K562 (cell line): Measurements from ENCODE around the gene FGFRL1. TPM values are rescaled to one million over a fixed set of nuclear protein-coding genes. Genes with fewer than 3 reads are reported as not detected.

ENCODE experiments used
- ATF1 ChIP-seq, 2 experiments: fragments of 450-650 bp in 1 of 2; IDR thresholded peaks; 2 replicates each; pipeline ENCODE4 v1.6.1; 2016; ENCODE audit warnings: missing compliant biosample characterization in 1 of 2, missing genetic modification characterization in 1 of 2
- BHLHE40 ChIP-seq: IDR thresholded peaks from 2 replicates; pipeline ENCODE4 v1.6.1; 2011; ENCODE audit warnings: low read length, improper control_type of control experiment
- CREB1 ChIP-seq, 2 experiments: sonication (generic) in 1 of 2; formaldehyde crosslinking in 1 of 2; IDR thresholded peaks; 2 replicates each; pipeline versions ENCODE4 v1.6.1 to v1.8.0; 2012 to 2022; ENCODE audit warnings: inconsistent platforms in 1 of 2, mild to moderate bottlenecking in 1 of 2, missing genetic modification reagents in 1 of 2, moderate library complexity in 1 of 2
- CSDE1 ChIP-seq, 2 experiments: fragments of 450-650 bp; IDR thresholded peaks; 2 replicates each; pipeline ENCODE4 v1.6.1; 2016; ENCODE audit warnings: mild to moderate bottlenecking in 1 of 2
- CTBP1 ChIP-seq: fragments of 450-650 bp; IDR thresholded peaks from 2 replicates; pipeline ENCODE4 v1.6.1; 2016; ENCODE audit warnings: borderline replicate concordance
- EGR1 ChIP-seq: fragments of 450-650 bp; conservative IDR thresholded peaks from 2 replicates; pipeline ENCODE4 v1.6.1; 2017; ENCODE audit warnings: mild to moderate bottlenecking
- ELF4 ChIP-seq: fragments of 450-650 bp; formaldehyde crosslinking; IDR thresholded peaks from 2 replicates; pipeline ENCODE4 v1.4.0; 2022; ENCODE audit warnings: missing genetic modification characterization
- HDAC1 ChIP-seq, 2 experiments: fragments of 450-650 bp; IDR thresholded peaks; 2 replicates each; pipeline ENCODE4 v1.6.1; 2016 to 2017; ENCODE audit warnings: inconsistent platforms in 1 of 2, mild to moderate bottlenecking in 1 of 2, moderate library complexity in 1 of 2
- MYC ChIP-seq, 2 experiments: fragments of 250-450 bp in 1 of 2; sonication (Bioruptor Pico) in 1 of 2; IDR thresholded peaks; 2 replicates each; pipeline versions ENCODE4 v1.5.1 to v1.6.1; 2012 to 2021; ENCODE audit warnings: low read depth in 2 of 2, borderline replicate concordance in 1 of 2, improper control_type of control experiment in 1 of 2, low read length in 1 of 2, mild to moderate bottlenecking in 1 of 2, moderate library complexity in 1 of 2
- RNF2 ChIP-seq: sonication (generic); IDR thresholded peaks from 2 replicates; pipeline ENCODE4 v1.6.1; 2016
- YY1 ChIP-seq, 3 experiments: IDR thresholded peaks; 2 replicates each; pipeline ENCODE4 v1.6.1; 2011; ENCODE audit warnings: low read length in 2 of 3, mild to moderate bottlenecking in 2 of 3, moderate library complexity in 2 of 3, borderline replicate concordance in 1 of 3, control low read depth in 1 of 3, low read depth in 1 of 3; ENCODE audit not compliant: insufficient read depth in 3 of 3, insufficient replicate concordance in 2 of 3, control insufficient read depth in 1 of 3, insufficient read length in 1 of 3; ENCODE audit errors: extremely low read depth in 1 of 3
- ZBTB7A ChIP-seq: IDR thresholded peaks from 2 replicates; pipeline ENCODE4 v1.6.1; 2011; ENCODE audit warnings: low read depth, mild to moderate bottlenecking, low read length, moderate library complexity, borderline replicate concordance; ENCODE audit not compliant: control insufficient read depth
- ZNF75A ChIP-seq: fragments of 450-650 bp; formaldehyde crosslinking; IDR thresholded peaks from 2 replicates; pipeline ENCODE4 v1.4.0; 2020; ENCODE audit warnings: mild to moderate bottlenecking
- polyA plus RNA-seq, 8 experiments: library from polyadenylated mRNA; depleted of rRNA in 4 of 8; stranded (reverse) in 5 of 8; unstranded in 3 of 8; fragments of >200 nt; fragmentation: Nextera tagmentation in 2 of 8; fragmentation: Illumina TruSeq in 1 of 8; extraction: Ambion mirVana in 2 of 8; extraction: Trizol in 1 of 8; gene quantifications; 2 replicates each; pipeline versions ENCODE4 v1.2.1 to v1.2.3, GENCODE V29; 2011 to 2014; ENCODE audit warnings: inconsistent platforms in 1 of 8, missing spikeins in 1 of 8
- total RNA-seq, 7 experiments: library from RNA; depleted of rRNA in 6 of 7; stranded (reverse); fragments of >200 nt in 6 of 7; fragmentation: Illumina TruSeq in 2 of 7; extraction: Trizol in 2 of 7; gene quantifications; 2 replicates each; pipeline versions ENCODE4 v1.2.1 to v1.2.3, GENCODE V29; 2011 to 2021; ENCODE audit warnings: low replicate concordance in 1 of 7
- TF ChIP-seq, protein P1 (sequence below): sonication (generic); formaldehyde crosslinking; IDR thresholded peaks from 2 replicates; pipeline ENCODE4 v1.9.0; 2022; ENCODE audit warnings: mild to moderate bottlenecking, missing genetic modification reagents
- TF ChIP-seq, protein P2 (sequence below): sonication (generic); formaldehyde crosslinking; IDR thresholded peaks from 2 replicates; pipeline ENCODE4 v1.8.0; 2022; ENCODE audit warnings: missing genetic modification reagents, mild to moderate bottlenecking, moderate library complexity, borderline replicate concordance
- TF ChIP-seq, protein P3 (sequence below): fragments of 200-800 bp; sonication (Bioruptor generic); IDR thresholded peaks from 2 replicates; pipeline ENCODE4 v1.6.1; 2017; ENCODE audit warnings: missing genetic modification characterization, missing compliant biosample characterization
- TF ChIP-seq, protein P4 (sequence below): fragments of 250-450 bp; sonication (Bioruptor Pico); IDR thresholded peaks from 2 replicates; pipeline ENCODE4 v1.8.0; 2021; ENCODE audit warnings: borderline replicate concordance, mild to moderate bottlenecking, moderate library complexity; ENCODE audit not compliant: poor library complexity, severe bottlenecking
- TF ChIP-seq, protein P5 (sequence below), 2 experiments: IDR thresholded peaks; 2 replicates each; pipeline ENCODE4 v1.6.1; 2011; ENCODE audit warnings: borderline replicate concordance in 1 of 2, control low read depth in 1 of 2, low read depth in 1 of 2, low read length in 1 of 2, mild to moderate bottlenecking in 1 of 2, mixed read lengths in 1 of 2, moderate library complexity in 1 of 2; ENCODE audit not compliant: insufficient read depth in 1 of 2, insufficient read length in 1 of 2, poor library complexity in 1 of 2, severe bottlenecking in 1 of 2; ENCODE audit errors: extremely low read depth in 1 of 2

FGFRL1 gene
- total and polyA plus RNA-seq, 9 of the 15 experiments (the other 6 are each of a cell fraction or from before 2014, with no cell fraction given): 0.34 to 49.9 (median 14.6) TPM

DNA sequence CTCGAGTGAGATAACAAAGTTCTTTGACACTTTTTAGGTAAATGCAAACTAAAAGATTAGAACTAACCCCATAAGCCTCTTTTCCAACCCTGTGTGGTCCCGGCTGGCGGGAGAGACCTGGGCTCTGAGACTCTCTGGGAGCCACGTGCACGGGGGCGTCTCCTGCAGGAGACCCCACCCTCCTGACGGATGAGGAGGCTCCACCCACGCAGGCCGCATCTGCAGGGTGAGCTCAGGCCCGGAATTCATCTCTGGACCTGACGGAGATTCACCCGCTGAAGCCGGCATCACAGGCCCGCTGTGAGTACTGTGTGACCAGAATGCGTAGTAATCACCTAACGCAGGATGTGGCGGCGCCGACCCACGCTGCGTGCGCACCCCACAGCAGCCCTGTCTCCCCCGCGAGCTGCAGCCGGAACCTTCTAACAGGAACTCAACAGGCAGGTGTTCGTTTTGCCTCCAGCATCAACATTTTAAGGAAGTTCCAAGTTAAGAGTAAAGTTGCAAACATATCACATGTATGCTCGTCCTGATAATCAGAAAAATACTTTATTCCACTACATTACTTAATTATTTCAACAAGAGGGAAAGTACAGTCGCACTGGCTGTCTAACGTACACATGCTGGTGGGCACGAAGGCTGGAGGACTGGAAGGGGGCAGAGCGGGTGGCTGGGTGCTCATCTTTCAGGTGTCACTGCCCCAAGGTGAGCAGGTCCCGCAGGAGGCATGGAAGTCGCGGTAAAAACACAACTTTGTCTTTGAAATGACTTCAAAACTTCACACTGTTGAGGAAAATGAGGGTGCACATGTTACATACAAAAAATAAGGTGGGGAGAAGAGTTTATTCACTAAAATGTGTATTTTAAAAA is 44.5 kb downstream of the FGFRL1 start (continued):
- no peak for TF ChIP-seq CSDE1 (IDR thresholded peaks at IDR 0.05)
- TF ChIP-seq EGR1: peak; percentile 89
- TF ChIP-seq, protein P1, sequence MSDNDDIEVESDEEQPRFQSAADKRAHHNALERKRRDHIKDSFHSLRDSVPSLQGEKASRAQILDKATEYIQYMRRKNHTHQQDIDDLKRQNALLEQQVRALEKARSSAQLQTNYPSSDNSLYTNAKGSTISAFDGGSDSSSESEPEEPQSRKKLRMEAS: peak; percentile 85
- TF ChIP-seq HDAC1 (IDR thresholded peaks at IDR 0.05): 0 out of 4 replicates have a peak, but pooled peaks of 1 of the 2 experiments have one; percentile 19
- TF ChIP-seq, protein P2, sequence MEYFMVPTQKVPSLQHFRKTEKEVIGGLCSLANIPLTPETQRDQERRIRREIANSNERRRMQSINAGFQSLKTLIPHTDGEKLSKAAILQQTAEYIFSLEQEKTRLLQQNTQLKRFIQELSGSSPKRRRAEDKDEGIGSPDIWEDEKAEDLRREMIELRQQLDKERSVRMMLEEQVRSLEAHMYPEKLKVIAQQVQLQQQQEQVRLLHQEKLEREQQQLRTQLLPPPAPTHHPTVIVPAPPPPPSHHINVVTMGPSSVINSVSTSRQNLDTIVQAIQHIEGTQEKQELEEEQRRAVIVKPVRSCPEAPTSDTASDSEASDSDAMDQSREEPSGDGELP (CRISPR knock-in tag): peak; percentile 16; the same call in 1 of the 2 replicates
- no peak for TF ChIP-seq ATF1 (CRISPR knock-in tag; IDR thresholded peaks at IDR 0.05)
- TF ChIP-seq ATF1 (tag; IDR thresholded peaks at IDR 0.05): peak; percentile 36; the same call in 1 of the 2 replicates
- peak; percentile 87 for TF ChIP-seq BHLHE40
- TF ChIP-seq YY1 (IDR thresholded peaks at IDR 0.05; ENCODE audit: borderline replicate concordance in 1 of 3, control insufficient read depth in 1 of 3, extremely low read depth in 1 of 3, insufficient read depth in 3 of 3, insufficient read length in 1 of 3, insufficient replicate concordance in 2 of 3, low read depth in 1 of 3, low read length in 2 of 3): peak in 1 of 3 experiments; percentile 6
- TF ChIP-seq, protein P3, sequence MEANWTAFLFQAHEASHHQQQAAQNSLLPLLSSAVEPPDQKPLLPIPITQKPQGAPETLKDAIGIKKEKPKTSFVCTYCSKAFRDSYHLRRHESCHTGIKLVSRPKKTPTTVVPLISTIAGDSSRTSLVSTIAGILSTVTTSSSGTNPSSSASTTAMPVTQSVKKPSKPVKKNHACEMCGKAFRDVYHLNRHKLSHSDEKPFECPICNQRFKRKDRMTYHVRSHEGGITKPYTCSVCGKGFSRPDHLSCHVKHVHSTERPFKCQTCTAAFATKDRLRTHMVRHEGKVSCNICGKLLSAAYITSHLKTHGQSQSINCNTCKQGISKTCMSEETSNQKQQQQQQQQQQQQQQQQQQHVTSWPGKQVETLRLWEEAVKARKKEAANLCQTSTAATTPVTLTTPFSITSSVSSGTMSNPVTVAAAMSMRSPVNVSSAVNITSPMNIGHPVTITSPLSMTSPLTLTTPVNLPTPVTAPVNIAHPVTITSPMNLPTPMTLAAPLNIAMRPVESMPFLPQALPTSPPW (CRISPR knock-in tag): no peak
- TF ChIP-seq MYC (IDR thresholded peaks at IDR 0.05; ENCODE audit: low read depth, low read length): peak; percentile 81
- no peak for TF ChIP-seq MYC (CRISPR knock-in tag; IDR thresholded peaks at IDR 0.05; ENCODE audit: borderline replicate concordance, low read depth)
- TF ChIP-seq ZBTB7A: peak; percentile 79
- TF ChIP-seq, protein P4, sequence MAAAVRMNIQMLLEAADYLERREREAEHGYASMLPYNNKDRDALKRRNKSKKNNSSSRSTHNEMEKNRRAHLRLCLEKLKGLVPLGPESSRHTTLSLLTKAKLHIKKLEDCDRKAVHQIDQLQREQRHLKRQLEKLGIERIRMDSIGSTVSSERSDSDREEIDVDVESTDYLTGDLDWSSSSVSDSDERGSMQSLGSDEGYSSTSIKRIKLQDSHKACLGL (CRISPR knock-in tag): peak; percentile 5
- no peak for TF ChIP-seq RNF2
- TF ChIP-seq CTBP1: peak; percentile 59; the same call in 1 of the 2 replicates
- TF ChIP-seq, protein P5, sequence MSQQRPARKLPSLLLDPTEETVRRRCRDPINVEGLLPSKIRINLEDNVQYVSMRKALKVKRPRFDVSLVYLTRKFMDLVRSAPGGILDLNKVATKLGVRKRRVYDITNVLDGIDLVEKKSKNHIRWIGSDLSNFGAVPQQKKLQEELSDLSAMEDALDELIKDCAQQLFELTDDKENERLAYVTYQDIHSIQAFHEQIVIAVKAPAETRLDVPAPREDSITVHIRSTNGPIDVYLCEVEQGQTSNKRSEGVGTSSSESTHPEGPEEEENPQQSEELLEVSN (IDR thresholded peaks at IDR 0.05; ENCODE audit: borderline replicate concordance in 1 of 2, extremely low read depth in 1 of 2, insufficient read depth in 1 of 2, insufficient read length in 1 of 2, low read depth in 1 of 2, low read length in 1 of 2, poor library complexity in 1 of 2, severe bottlenecking in 1 of 2): peak; percentile 51 to 80
- no peak for TF ChIP-seq ZNF75A
- TF ChIP-seq CREB1 (IDR thresholded peaks at IDR 0.05): 0 out of 2 replicates have a peak, but pooled peaks have one; percentile 7
- TF ChIP-seq CREB1 (CRISPR knock-in tag; IDR thresholded peaks at IDR 0.05): no peak
- TF ChIP-seq ELF4 (CRISPR knock-in tag): no peak
